T-cell (primary cell): ENCODE data around the gene ASPA. TPM values are rescaled to one million over a fixed set of nuclear protein-coding genes. Genes with fewer than 3 reads are reported as not detected.

Experiments
- ATAC-seq, 4 experiments: fragments of 200-7000 bp in 3 of 4; fragments of 150-1000 bp in 1 of 4; cut with Tn5 transposase; replicated peaks in 1 of 4; 1 replicate in 3 of 4; 2 replicates in 1 of 4; pipeline ENCODE4 v1.10.0; 2021; ENCODE audit warnings: moderate library complexity in 3 of 4, mild to moderate bottlenecking in 2 of 4, moderate number of reproducible peaks in 1 of 4
- CTCF ChIA-PET, 2 donors: fragments of 300-600 bp; sonication (Branson Sonifier 250); formaldehyde crosslinking; loops; one replicate each; lab custom pipeline; 2022; ENCODE audit warnings: antibody characterized with exemption in 2 of 2; lab: Charles Lee
- POLR2A ChIA-PET, 2 donors: fragments of 300-600 bp; sonication (Branson Sonifier 250); formaldehyde crosslinking; loops; one replicate each; lab custom pipeline; 2022; ENCODE audit warnings: antibody characterized with exemption in 2 of 2; lab: Charles Lee
- DNase-seq, 35 experiments: peaks; one replicate each; pipeline versions ENCODE4 v3.0.0 to v3.0.0-alpha.2; 2013 to 2023
- H3K27ac ChIP-seq: one replicate; pipeline ENCODE4 v1.5.1; 2013; ENCODE audit warnings: low read length
- H3K27me3 ChIP-seq, 2 experiments: replicated peaks in 1 of 2; 1 replicate in 1 of 2; 2 replicates in 1 of 2; pipeline versions ENCODE4 v1.6.1 to v1.7.0; 2013; ENCODE audit warnings: low read length in 1 of 2, mixed read lengths in 1 of 2; ENCODE audit not compliant: control insufficient read depth in 2 of 2, insufficient read depth in 2 of 2; ENCODE audit errors: extremely low read depth in 1 of 2
- H3K36me3 ChIP-seq, 2 donors: 1 replicate in 1 of 2; 2 replicates in 1 of 2; pipeline versions ENCODE4 v1.6.1 to v1.7.0; 2013; ENCODE audit warnings: low read length in 1 of 2; ENCODE audit not compliant: control insufficient read depth in 2 of 2, insufficient read depth in 1 of 2; ENCODE audit errors: extremely low read depth in 1 of 2
- H3K4me1 ChIP-seq, 2 experiments: 1 replicate in 1 of 2; 2 replicates in 1 of 2; pipeline versions ENCODE4 v1.6.1 to v1.7.0; 2013; ENCODE audit warnings: low read length in 2 of 2, mixed read lengths in 1 of 2; ENCODE audit not compliant: insufficient read depth in 2 of 2, control insufficient read depth in 1 of 2; ENCODE audit errors: extremely low read depth in 1 of 2
- H3K4me3 ChIP-seq, 2 donors: 1 replicate in 1 of 2; 2 replicates in 1 of 2; pipeline versions ENCODE4 v1.5.1 to v1.7.0; 2013; ENCODE audit warnings: mild to moderate bottlenecking in 2 of 2, low read length in 1 of 2, moderate library complexity in 1 of 2; ENCODE audit not compliant: control insufficient read depth in 1 of 2; ENCODE audit errors: extremely low read depth in 1 of 2
- H3K9me3 ChIP-seq: 2 replicates; pipeline ENCODE4 v1.7.0; 2013
- H3K27ac Mint-ChIP-seq, 2 donors: one replicate each; pipeline ENCODE4 v1.8.0; 2020 to 2021; ENCODE audit warnings: mild to moderate bottlenecking in 2 of 2, mixed read lengths in 2 of 2
- H3K27me3 Mint-ChIP-seq, 2 donors: one replicate each; pipeline ENCODE4 v1.8.0; 2021 to 2022; ENCODE audit warnings: mixed read lengths in 2 of 2
- H3K36me3 Mint-ChIP-seq: one replicate; pipeline ENCODE4 v1.8.0; 2021; ENCODE audit warnings: mixed read lengths
- H3K4me1 Mint-ChIP-seq, 3 donors: one replicate each; pipeline ENCODE4 v1.8.0; 2020 to 2022; ENCODE audit warnings: mixed read lengths in 3 of 3, mild to moderate bottlenecking in 1 of 3
- H3K4me3 Mint-ChIP-seq, 3 donors: one replicate each; pipeline ENCODE4 v1.8.0; 2020 to 2022; ENCODE audit warnings: mild to moderate bottlenecking in 3 of 3, mixed read lengths in 3 of 3, moderate library complexity in 3 of 3
- H3K9me3 Mint-ChIP-seq, 3 donors: one replicate each; pipeline ENCODE4 v1.8.0; 2020 to 2022; ENCODE audit warnings: mixed read lengths in 3 of 3
- WGBS: methylation state at CpG from one replicate; pipeline ENCODE4 v1.1.5; 2013; ENCODE audit warnings: missing lambda C conversion rate; ENCODE audit not compliant: insufficient coverage; 5-methylcytosine and 5-hydroxymethylcytosine counted together
- total RNA-seq, 35 experiments: library from RNA in 6 of 35; stranded (reverse) in 6 of 35; fragments of 120-200 nt in 1 of 35; gene quantifications; one replicate each; pipeline versions ENCODE4 v1.2.1 to v1.2.4 and lab custom pipeline; 2013 to 2026

The ASPA gene
- total RNA-seq, 5 donors from 2014 or later (not counting 1 experiment from before 2014, with no cell fraction given) = not detected

DNA sequence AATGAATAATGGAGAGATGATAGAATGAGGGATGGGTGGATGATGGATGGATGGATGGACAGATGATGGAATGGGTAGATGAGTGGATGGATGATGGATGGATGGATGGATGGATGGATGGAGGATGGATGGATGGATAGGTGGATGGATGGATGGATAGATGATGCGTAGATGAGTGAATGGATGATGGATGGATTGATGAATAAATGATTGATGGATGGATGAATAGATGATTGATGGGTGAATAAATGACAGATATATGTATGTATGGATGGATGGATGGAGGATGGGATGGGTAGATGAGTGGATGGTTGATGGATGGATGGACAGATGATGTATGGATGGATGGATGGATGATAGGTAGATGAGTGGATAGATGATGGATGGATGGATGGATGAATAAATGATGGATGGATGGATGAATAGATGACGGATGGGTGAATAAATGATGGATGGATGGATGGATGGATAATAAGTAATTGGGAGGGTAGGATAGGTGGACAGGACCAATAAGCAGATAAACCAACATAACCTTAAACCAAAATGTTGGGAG lies 73.9 kb downstream of the ASPA start:
- Mint-ChIP-seq H3K4me3 (no peak overlapping the region), H3K9me3 (peaks cover 0 to 8% (median 0%) of the 10 kb centered on the region in 3 donors), H3K36me3 (no peaks in the 10 kb centered on the region), H3K27me3 (peaks cover 9 to 10% of the 10 kb centered on the region in 2 donors), H3K27ac (no peak overlapping the region), H3K4me1 (no peaks in the 10 kb centered on the region)
- Histone ChIP-seq H3K4me3 (no peak overlapping the region), H3K9me3 (no peaks in the 10 kb centered on the region), H3K27me3 (peaks cover 0 to 30% of the 10 kb centered on the region in 2 experiments), H3K36me3 (no peaks in the 10 kb centered on the region), H3K27ac (no peak overlapping the region), H3K4me1 (no peaks in the 10 kb centered on the region)
- POLR2A ChIA-PET = no interaction called here
- CTCF ChIA-PET = no interaction called here
- 100% methylated on average over 1 of the region's 2 CpGs for WGBS
- ATAC-seq (no peak), DNase-seq (no peak)

DNA sequence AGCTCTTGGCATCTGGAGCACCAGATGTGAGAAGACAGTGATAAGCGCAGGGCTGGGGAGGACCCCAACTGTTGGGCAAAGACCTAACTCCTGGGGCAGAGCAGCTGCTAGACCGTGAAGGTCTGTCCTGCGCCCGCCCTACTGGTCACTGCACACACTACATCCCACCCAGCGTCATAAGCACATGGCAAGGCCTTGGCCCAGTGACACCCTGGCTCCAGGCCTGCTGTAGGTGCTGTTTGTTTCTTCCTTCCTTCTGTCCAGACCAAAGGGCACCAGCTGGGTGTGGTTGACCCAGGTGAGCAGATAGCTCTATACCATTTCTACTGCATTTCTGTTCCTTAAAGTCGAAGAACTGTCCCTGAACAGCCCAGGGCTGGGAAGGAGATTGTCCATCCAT lies 75.4 kb downstream of the ASPA start:
- H3K4me1 ChIP-seq = no peaks in the 10 kb centered on the region
- no peak overlapping the region for H3K4me3 ChIP-seq
- no peaks in the 10 kb centered on the region for H3K9me3 ChIP-seq
- ChIA-PET POLR2A (no interaction called here), CTCF (no interaction called here)
- H3K36me3 ChIP-seq = no peaks in the 10 kb centered on the region
- no peak overlapping the region for H3K4me3 Mint-ChIP-seq
- peaks cover 0 to 8% (median 0%) of the 10 kb centered on the region in 3 donors for H3K9me3 Mint-ChIP-seq
- ATAC-seq = no peak
- no peak overlapping the region for H3K27ac ChIP-seq
- H3K27me3 Mint-ChIP-seq = peaks cover 9 to 16% of the 10 kb centered on the region in 2 donors
- H3K27me3 ChIP-seq = peaks cover 0 to 35% of the 10 kb centered on the region in 2 experiments
- 90% methylated on average over 4 of the region's 6 CpGs for WGBS
- H3K4me1 Mint-ChIP-seq = no peaks in the 10 kb centered on the region
- no peak for DNase-seq
- no peaks in the 10 kb centered on the region for H3K36me3 Mint-ChIP-seq
- no peak overlapping the region for H3K27ac Mint-ChIP-seq

DNA sequence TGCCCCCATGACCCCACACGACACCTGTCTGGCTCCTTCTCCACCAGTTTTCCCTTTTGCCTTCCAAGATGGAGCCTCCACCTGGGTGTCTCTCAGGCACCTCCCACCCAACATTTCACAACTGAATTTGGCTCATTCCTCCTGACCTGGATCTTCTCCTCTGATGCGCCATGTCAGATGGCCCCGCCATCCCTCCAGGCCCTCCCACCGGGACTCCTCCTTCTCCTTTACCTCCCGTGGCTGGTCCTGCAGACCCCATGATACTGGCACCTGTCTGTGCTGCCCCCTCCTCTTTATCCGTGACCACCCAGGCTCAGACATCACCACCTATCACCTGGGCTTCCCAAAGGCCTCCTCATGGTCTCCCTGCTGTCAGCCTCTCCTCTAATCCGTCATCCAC lies 77.1 kb downstream of the ASPA start:
- Mint-ChIP-seq H3K27me3 (peaks cover 12 to 17% of the 10 kb centered on the region in 2 donors), H3K4me3 (no peak overlapping the region), H3K4me1 (peaks cover 0 to 9% (median 9%) of the 10 kb centered on the region in 3 donors), H3K9me3 (peaks cover 0 to 8% (median 0%) of the 10 kb centered on the region in 3 donors), H3K27ac (no peak overlapping the region), H3K36me3 (no peaks in the 10 kb centered on the region)
- H3K36me3 ChIP-seq = no peaks in the 10 kb centered on the region
- ChIA-PET CTCF (no interaction called here), POLR2A (no interaction called here)
- H3K27me3 ChIP-seq = peaks cover 0 to 51% of the 10 kb centered on the region in 2 experiments
- H3K4me3 ChIP-seq = no peak overlapping the region
- H3K27ac ChIP-seq = no peak overlapping the region
- DNase-seq (no peak), ATAC-seq (no peak)
- H3K4me1 ChIP-seq = peaks cover 0 to 10% of the 10 kb centered on the region in 2 experiments
- no peaks in the 10 kb centered on the region for H3K9me3 ChIP-seq
- 81% methylated on average over 7 of the region's 7 CpGs for WGBS

Other genes with a start within 250 kb of the ASPA start
- gene OR3A1, start 177.6 kb upstream of the ASPA start, total RNA-seq = 1 to 10 TPM in 1 of 5 donors, under 1 TPM in 3, not detected in 1; 0.23 to 1.4 (median 0.44) TPM
- gene OR3A2, start 89.7 kb upstream of the ASPA start, total RNA-seq = 1 to 10 TPM in 4 of 5 donors, under 1 TPM in 1; 0.63 to 6.3 (median 2.9) TPM
- not detected for gene OR1E1, start 77.6 kb upstream of the ASPA start, total RNA-seq
- not detected for gene OR3A3, start 64.6 kb upstream of the ASPA start, total RNA-seq
- not detected for gene OR1E2, start 42.2 kb upstream of the ASPA start, total RNA-seq
- 1 to 10 TPM in 2 of 5 donors, not detected in 3; 1.3 to 1.5 TPM for gene SPATA22, start 4.2 kb upstream of the ASPA start, total RNA-seq
- gene TRPV3, start 81.8 kb downstream of the ASPA start, total RNA-seq = 1 to 10 TPM in 1 of 5 donors, under 1 TPM in 4; 0.23 to 1.4 (median 0.44) TPM
- gene TRPV1, start 133.4 kb downstream of the ASPA start, total RNA-seq = 1 to 10 TPM; 4.3 to 8.0 (median 6.0) TPM
- 10 to 100 TPM in 3 of 5 donors, 1 to 10 TPM in 2; 6.4 to 12.3 (median 10.5) TPM for gene SHPK, start 160.3 kb downstream of the ASPA start, total RNA-seq
- gene CTNS, start 160.8 kb downstream of the ASPA start, total RNA-seq = 10 to 100 TPM in 3 of 5 donors, 1 to 10 TPM in 2; 7.1 to 15.9 (median 11.4) TPM
- gene TAX1BP3, start 192.6 kb downstream of the ASPA start, total RNA-seq = 10 to 100 TPM in 3 of 5 donors, 1 to 10 TPM in 2; 9.1 to 15.3 (median 14.6) TPM
- gene EMC6, start 192.8 kb downstream of the ASPA start, total RNA-seq = 10 to 100 TPM; 22.4 to 36.2 (median 33.6) TPM
- 10 to 100 TPM; 19.6 to 35.6 (median 29.9) TPM for gene P2RX5, start 220.2 kb downstream of the ASPA start, total RNA-seq
- gene HASPIN, start 247.9 kb downstream of the ASPA start, total RNA-seq = 1 to 10 TPM in 1 of 5 donors, under 1 TPM in 4; 0.33 to 1.0 (median 0.68) TPM